ENCODE measurements around the gene TTC34.
"Not testable (repeated sequence)": the region's sequence is repeated elsewhere in the genome, so short reads cannot be mapped to it uniquely, and the experiment has no call there.

GRCh38 chr1:2685671-2686070, 115.8 kb downstream of the TTC34 start:
- not testable (repeated sequence) for TF ChIP-seq CTCF, POLR2A (IDR thresholded peaks at IDR 0.05)
